PC-3 (cell line): Measurements from ENCODE around the gene NR1D2.

Experiments used
- CTCF ChIP-seq: fragments of 300-600 bp; sonication (generic); conservative IDR thresholded peaks from 2 replicates; pipeline ENCODE4 v1.5.1; 2017; ENCODE audit warnings: antibody characterized with exemption, low read depth, mild to moderate bottlenecking, low read length
- EZH2 ChIP-seq: fragments of 300-600 bp; sonication (generic); IDR thresholded peaks from one replicate; pipeline ENCODE4 v1.6.1; 2017; ENCODE audit warnings: antibody characterized with exemption, mild to moderate bottlenecking, low read length; ENCODE audit not compliant: unreplicated experiment
- EZH2phosphoT487 ChIP-seq: fragments of 300-600 bp; sonication (generic); IDR thresholded peaks from 2 replicates; pipeline ENCODE4 v1.6.1; 2018; ENCODE audit warnings: mild to moderate bottlenecking, antibody characterized with exemption, low read length, borderline replicate concordance

GRCh38 chr3:23916886-23917678 is 28.0 kb upstream of the NR1D2 start, which contains the start of the genes NKIRAS1 and RPL15:
- TF ChIP-seq CTCF (no peak), EZH2 (no peak), EZH2phosphoT487 (no peak)
